ENCODE measurements around the gene XPO5. TPM values are rescaled to one million over a fixed set of nuclear protein-coding genes. Genes with fewer than 3 reads are reported as not detected.

Gene XPO5
- total RNA-seq, 1 experiment from 2014 or later, result 97.8 TPM

DNA sequence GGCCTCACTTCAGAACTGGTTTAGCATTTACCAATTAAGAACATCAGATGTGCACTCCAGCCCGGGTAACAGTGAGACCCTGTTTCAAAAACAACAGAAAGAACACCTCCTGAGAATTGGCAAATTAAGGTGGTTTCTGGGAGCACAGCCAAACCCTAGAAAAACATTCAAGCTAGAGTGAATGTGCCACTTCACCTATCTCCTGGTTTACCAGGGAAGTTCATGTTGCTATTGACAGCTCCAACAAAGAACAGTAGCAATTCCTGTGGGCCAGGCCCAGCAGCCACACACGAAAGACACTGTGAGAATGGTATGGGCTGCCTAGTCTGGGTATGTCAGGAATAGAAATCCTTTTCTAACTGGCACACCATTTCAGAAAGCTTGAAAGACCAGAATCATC lies 54.0 kb downstream of the XPO5 start:
- no peak for ATAC-seq
- no peak for DNase-seq (ENCODE audit: low spot score)
- CTCF ChIA-PET, result interaction anchor here (1.1 kb wide), 1 partner anchor 25 kb away, joined by 3 read pairs; no protein-coding TSS in a partner anchor
- H3K36me3 Mint-ChIP-seq, result peaks cover 50% of the 10 kb centered on the region
- H3K4me3 Mint-ChIP-seq, result no peak overlapping the region
- POLR2A ChIA-PET, result interaction anchor here (0.6 kb wide), 1 partner anchor 94 kb away, joined by 3 read pairs; no protein-coding TSS in a partner anchor
- no peaks in the 10 kb centered on the region for H3K9me3 Mint-ChIP-seq
- TF ChIP-seq, protein P1, sequence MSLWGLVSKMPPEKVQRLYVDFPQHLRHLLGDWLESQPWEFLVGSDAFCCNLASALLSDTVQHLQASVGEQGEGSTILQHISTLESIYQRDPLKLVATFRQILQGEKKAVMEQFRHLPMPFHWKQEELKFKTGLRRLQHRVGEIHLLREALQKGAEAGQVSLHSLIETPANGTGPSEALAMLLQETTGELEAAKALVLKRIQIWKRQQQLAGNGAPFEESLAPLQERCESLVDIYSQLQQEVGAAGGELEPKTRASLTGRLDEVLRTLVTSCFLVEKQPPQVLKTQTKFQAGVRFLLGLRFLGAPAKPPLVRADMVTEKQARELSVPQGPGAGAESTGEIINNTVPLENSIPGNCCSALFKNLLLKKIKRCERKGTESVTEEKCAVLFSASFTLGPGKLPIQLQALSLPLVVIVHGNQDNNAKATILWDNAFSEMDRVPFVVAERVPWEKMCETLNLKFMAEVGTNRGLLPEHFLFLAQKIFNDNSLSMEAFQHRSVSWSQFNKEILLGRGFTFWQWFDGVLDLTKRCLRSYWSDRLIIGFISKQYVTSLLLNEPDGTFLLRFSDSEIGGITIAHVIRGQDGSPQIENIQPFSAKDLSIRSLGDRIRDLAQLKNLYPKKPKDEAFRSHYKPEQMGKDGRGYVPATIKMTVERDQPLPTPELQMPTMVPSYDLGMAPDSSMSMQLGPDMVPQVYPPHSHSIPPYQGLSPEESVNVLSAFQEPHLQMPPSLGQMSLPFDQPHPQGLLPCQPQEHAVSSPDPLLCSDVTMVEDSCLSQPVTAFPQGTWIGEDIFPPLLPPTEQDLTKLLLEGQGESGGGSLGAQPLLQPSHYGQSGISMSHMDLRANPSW (CRISPR knock-in tag; conservative IDR thresholded peaks at IDR 0.05; ENCODE audit: low read depth), result no peak
- TF ChIP-seq, protein P2, sequence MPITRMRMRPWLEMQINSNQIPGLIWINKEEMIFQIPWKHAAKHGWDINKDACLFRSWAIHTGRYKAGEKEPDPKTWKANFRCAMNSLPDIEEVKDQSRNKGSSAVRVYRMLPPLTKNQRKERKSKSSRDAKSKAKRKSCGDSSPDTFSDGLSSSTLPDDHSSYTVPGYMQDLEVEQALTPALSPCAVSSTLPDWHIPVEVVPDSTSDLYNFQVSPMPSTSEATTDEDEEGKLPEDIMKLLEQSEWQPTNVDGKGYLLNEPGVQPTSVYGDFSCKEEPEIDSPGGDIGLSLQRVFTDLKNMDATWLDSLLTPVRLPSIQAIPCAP (CRISPR knock-in tag; IDR thresholded peaks at IDR 0.05), result no peak
- TF ChIP-seq, protein P3, sequence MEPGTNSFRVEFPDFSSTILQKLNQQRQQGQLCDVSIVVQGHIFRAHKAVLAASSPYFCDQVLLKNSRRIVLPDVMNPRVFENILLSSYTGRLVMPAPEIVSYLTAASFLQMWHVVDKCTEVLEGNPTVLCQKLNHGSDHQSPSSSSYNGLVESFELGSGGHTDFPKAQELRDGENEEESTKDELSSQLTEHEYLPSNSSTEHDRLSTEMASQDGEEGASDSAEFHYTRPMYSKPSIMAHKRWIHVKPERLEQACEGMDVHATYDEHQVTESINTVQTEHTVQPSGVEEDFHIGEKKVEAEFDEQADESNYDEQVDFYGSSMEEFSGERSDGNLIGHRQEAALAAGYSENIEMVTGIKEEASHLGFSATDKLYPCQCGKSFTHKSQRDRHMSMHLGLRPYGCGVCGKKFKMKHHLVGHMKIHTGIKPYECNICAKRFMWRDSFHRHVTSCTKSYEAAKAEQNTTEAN (CRISPR knock-in tag; IDR thresholded peaks at IDR 0.05), result no peak
- no peak for TF ChIP-seq IRF2 (CRISPR knock-in tag; IDR thresholded peaks at IDR 0.05; ENCODE audit: borderline replicate concordance, low read depth)
- TF ChIP-seq, protein P4, sequence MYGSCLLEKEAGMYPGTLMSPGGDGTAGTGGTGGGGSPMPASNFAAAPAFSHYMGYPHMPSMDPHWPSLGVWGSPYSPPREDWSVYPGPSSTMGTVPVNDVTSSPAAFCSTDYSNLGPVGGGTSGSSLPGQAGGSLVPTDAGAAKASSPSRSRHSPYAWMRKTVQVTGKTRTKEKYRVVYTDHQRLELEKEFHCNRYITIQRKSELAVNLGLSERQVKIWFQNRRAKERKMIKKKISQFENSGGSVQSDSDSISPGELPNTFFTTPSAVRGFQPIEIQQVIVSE (CRISPR knock-in tag; IDR thresholded peaks at IDR 0.05; ENCODE audit: borderline replicate concordance), result no peak
- no peak overlapping the region for H3K27ac Mint-ChIP-seq
- no peaks in the 10 kb centered on the region for H3K27me3 Mint-ChIP-seq (ENCODE audit: low read depth)
- H3K4me1 Mint-ChIP-seq, result no peaks in the 10 kb centered on the region

DNA sequence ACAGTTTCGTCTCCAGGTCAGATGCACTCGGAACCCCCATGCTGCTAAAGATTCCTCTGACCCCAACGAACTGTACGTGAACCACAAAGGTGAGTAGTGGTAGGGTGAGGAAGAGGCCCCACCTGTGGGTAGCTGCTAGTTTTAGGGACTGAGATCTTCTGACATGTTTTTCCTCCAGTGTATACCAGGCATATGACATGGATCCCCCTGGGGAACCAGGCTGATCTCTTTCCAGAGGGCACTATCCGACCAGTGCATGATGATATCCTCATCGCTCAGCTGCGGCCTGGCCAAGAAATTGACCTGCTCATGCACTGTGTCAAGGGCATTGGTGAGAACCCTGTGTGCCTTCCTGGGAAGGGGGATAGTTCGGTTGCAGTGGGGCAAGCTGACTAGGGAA lies 55.7 kb downstream of the XPO5 start:
- no peak for TF ChIP-seq ZNF416 (CRISPR knock-in tag; IDR thresholded peaks at IDR 0.05)
- TF ChIP-seq ZNF317 (CRISPR knock-in tag; IDR thresholded peaks at IDR 0.05; ENCODE audit: borderline replicate concordance, low read depth), result no peak
- no peak for TF ChIP-seq FOXJ3 (CRISPR knock-in tag; IDR thresholded peaks at IDR 0.05; ENCODE audit: borderline replicate concordance)
- TF ChIP-seq MXD4 (CRISPR knock-in tag; IDR thresholded peaks at IDR 0.05; ENCODE audit: borderline replicate concordance), result no peak
- TF ChIP-seq, protein P5, sequence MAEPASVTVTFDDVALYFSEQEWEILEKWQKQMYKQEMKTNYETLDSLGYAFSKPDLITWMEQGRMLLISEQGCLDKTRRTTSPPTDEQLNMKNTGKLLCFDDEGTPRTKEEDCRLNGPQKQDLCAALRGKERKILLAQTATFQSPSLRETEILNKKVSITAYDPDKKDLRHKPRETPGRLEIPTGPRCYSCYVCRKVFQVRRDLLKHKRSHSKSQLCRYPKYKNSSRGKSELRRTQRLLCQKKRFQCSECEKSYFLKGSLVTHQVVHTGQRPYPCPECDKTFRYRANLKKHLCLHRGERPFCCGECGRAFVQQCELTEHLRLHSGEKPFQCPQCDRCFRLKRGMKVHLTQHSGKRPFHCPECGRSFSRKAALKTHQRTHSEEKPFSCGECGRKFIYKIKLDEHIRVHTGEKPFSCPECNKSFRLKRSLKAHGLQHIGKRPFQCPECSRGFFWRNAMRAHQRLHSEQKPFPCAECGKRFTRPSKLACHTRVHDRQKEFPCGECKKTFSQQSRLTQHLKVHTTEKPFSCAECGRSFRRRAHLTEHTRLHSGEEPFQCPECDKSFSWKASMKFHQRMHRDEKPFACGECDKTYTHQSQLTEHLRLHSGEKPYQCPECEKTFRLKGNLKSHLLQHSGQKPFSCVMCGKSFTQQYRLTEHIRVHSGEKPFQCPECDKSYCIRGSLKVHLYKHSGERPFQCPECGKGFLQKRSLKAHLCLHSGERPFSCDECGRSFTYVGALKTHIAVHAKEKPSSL (CRISPR knock-in tag; conservative IDR thresholded peaks at IDR 0.05), result no peak
- TF ChIP-seq, protein P6, sequence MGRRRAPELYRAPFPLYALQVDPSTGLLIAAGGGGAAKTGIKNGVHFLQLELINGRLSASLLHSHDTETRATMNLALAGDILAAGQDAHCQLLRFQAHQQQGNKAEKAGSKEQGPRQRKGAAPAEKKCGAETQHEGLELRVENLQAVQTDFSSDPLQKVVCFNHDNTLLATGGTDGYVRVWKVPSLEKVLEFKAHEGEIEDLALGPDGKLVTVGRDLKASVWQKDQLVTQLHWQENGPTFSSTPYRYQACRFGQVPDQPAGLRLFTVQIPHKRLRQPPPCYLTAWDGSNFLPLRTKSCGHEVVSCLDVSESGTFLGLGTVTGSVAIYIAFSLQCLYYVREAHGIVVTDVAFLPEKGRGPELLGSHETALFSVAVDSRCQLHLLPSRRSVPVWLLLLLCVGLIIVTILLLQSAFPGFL (CRISPR knock-in tag; IDR thresholded peaks at IDR 0.05; ENCODE audit: borderline replicate concordance), result no peak
- TF ChIP-seq GRHL2 (CRISPR knock-in tag; IDR thresholded peaks at IDR 0.05; ENCODE audit: insufficient replicate concordance, severe bottlenecking), result no peak
- TF ChIP-seq TEAD1 (CRISPR knock-in tag; IDR thresholded peaks at IDR 0.05), result no peak
- TF ChIP-seq, protein P7, sequence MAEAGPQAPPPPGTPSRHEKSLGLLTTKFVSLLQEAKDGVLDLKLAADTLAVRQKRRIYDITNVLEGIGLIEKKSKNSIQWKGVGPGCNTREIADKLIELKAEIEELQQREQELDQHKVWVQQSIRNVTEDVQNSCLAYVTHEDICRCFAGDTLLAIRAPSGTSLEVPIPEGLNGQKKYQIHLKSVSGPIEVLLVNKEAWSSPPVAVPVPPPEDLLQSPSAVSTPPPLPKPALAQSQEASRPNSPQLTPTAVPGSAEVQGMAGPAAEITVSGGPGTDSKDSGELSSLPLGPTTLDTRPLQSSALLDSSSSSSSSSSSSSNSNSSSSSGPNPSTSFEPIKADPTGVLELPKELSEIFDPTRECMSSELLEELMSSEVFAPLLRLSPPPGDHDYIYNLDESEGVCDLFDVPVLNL (CRISPR knock-in tag; IDR thresholded peaks at IDR 0.05; ENCODE audit: borderline replicate concordance, low read depth), result no peak
- no peak for TF ChIP-seq ZNF423 (CRISPR knock-in tag; IDR thresholded peaks at IDR 0.05)
- TF ChIP-seq GABPB1 (CRISPR knock-in tag; IDR thresholded peaks at IDR 0.05), result no peak
- TF ChIP-seq HMGA2 (CRISPR knock-in tag; IDR thresholded peaks at IDR 0.05), result no peak
- no peak for TF ChIP-seq SOX15 (CRISPR knock-in tag; IDR thresholded peaks at IDR 0.05)
- TF ChIP-seq, protein P4 (CRISPR knock-in tag; IDR thresholded peaks at IDR 0.05; ENCODE audit: borderline replicate concordance), result no peak
- TF ChIP-seq OVOL2 (CRISPR knock-in tag; IDR thresholded peaks at IDR 0.05; ENCODE audit: borderline replicate concordance), result no peak
- TF ChIP-seq SMAD3 (CRISPR knock-in tag; IDR thresholded peaks at IDR 0.05; ENCODE audit: borderline replicate concordance), result no peak
- TF ChIP-seq, protein P8, sequence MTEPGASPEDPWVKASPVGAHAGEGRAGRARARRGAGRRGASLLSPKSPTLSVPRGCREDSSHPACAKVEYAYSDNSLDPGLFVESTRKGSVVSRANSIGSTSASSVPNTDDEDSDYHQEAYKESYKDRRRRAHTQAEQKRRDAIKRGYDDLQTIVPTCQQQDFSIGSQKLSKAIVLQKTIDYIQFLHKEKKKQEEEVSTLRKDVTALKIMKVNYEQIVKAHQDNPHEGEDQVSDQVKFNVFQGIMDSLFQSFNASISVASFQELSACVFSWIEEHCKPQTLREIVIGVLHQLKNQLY (CRISPR knock-in tag; IDR thresholded peaks at IDR 0.05), result no peak
- TF ChIP-seq CREB1 (CRISPR knock-in tag; IDR thresholded peaks at IDR 0.05), result no peak
- ATAC-seq, result no peak
- Mint-ChIP-seq H3K36me3 (peaks cover 47% of the 10 kb centered on the region), H3K27ac (no peak overlapping the region), H3K4me3 (no peak overlapping the region), H3K27me3 (ENCODE audit: low read depth) (no peaks in the 10 kb centered on the region), H3K4me1 (peaks cover 12% of the 10 kb centered on the region), H3K9me3 (no peaks in the 10 kb centered on the region)
- CTCF ChIA-PET, result interaction anchor here (0.6 kb wide), 1 partner anchor 38 kb away, joined by 3 read pairs; no protein-coding TSS in a partner anchor
- DNase-seq (ENCODE audit: low spot score), result no peak
- POLR2A ChIA-PET, result no interaction called here

All from WTC11 (cell line).